ENCODE data around the gene RNF151.

- TF ChIP-seq, protein P1, sequence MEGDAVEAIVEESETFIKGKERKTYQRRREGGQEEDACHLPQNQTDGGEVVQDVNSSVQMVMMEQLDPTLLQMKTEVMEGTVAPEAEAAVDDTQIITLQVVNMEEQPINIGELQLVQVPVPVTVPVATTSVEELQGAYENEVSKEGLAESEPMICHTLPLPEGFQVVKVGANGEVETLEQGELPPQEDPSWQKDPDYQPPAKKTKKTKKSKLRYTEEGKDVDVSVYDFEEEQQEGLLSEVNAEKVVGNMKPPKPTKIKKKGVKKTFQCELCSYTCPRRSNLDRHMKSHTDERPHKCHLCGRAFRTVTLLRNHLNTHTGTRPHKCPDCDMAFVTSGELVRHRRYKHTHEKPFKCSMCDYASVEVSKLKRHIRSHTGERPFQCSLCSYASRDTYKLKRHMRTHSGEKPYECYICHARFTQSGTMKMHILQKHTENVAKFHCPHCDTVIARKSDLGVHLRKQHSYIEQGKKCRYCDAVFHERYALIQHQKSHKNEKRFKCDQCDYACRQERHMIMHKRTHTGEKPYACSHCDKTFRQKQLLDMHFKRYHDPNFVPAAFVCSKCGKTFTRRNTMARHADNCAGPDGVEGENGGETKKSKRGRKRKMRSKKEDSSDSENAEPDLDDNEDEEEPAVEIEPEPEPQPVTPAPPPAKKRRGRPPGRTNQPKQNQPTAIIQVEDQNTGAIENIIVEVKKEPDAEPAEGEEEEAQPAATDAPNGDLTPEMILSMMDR (conservative IDR thresholded peaks at IDR 0.05; ENCODE audit: low read length), result peak; percentile 76
- no peak for TF ChIP-seq EZH2phosphoT487 (IDR thresholded peaks at IDR 0.05; ENCODE audit: borderline replicate concordance, low read depth, low read length)
These were observed 49.8 kb downstream of the RNF151 start for GRCh38 chr16:2016407-2016922.

Measured in OCI-LY7 (cell line).